SK-N-SH (cell line): ENCODE measurements around the gene PLEKHM1.

Experiments used
- CTCF ChIP-seq: fragments of 200-600 bp; sonication (generic); IDR thresholded peaks from 2 replicates; pipeline ENCODE4 v1.6.1; 2017; ENCODE audit warnings: antibody characterized with exemption, mild to moderate bottlenecking, moderate library complexity
- EZH2phosphoT487 ChIP-seq: fragments of 200-600 bp; sonication (generic); IDR thresholded peaks from 2 replicates; pipeline ENCODE4 v1.6.1; 2017; ENCODE audit warnings: low read depth, mixed run types, mild to moderate bottlenecking, antibody characterized with exemption, moderate library complexity, borderline replicate concordance
- FOXJ3 ChIP-seq: sonication (generic); formaldehyde crosslinking; IDR thresholded peaks from 2 replicates; pipeline ENCODE4 v1.5.1; 2020; ENCODE audit warnings: mild to moderate bottlenecking, missing genetic modification reagents
- JUND ChIP-seq: IDR thresholded peaks from 2 replicates; pipeline ENCODE4 v1.4.0; 2012
- MXI1 ChIP-seq: IDR thresholded peaks from 2 replicates; pipeline ENCODE4 v1.6.1; 2012; ENCODE audit warnings: mild to moderate bottlenecking, low read depth, low read length, improper control_type of control experiment
- NFIC ChIP-seq: IDR thresholded peaks from 2 replicates; pipeline ENCODE4 v1.4.0; 2012; ENCODE audit warnings: borderline replicate concordance
- POLR2AphosphoS5 ChIP-seq: IDR thresholded peaks from 2 replicates; pipeline ENCODE4 v1.6.1; 2012; ENCODE audit warnings: low read depth, low read length
- RXRA ChIP-seq: IDR thresholded peaks from 2 replicates; pipeline ENCODE4 v1.4.0; 2012; ENCODE audit warnings: low read depth, mild to moderate bottlenecking, borderline replicate concordance

- TF ChIP-seq RXRA (no peak), JUND (no peak), CTCF (no peak), MXI1 (no peak), NFIC (no peak), FOXJ3 (CRISPR knock-in tag) (no peak), EZH2phosphoT487 (no peak), POLR2AphosphoS5 (no peak)
These were observed 96.4 kb downstream of the PLEKHM1 start for GRCh38 chr17:45394091-45394490.
